ENCODE results near the gene SIRT6.
"Not testable (repeated sequence)": the region's sequence is repeated elsewhere in the genome, so short reads cannot be mapped to it uniquely, and the experiment has no call there.

SIRT6 gene

GRCh38 chr19:4139614-4140236 lies 42.6 kb downstream of the SIRT6 start:
- no peak overlapping the region for H3K4me3 ChIP-seq (ENCODE audit: low read length)
- peak; percentile 28 for DNase-seq (ENCODE audit: low read depth)
- TF ChIP-seq, protein P1, sequence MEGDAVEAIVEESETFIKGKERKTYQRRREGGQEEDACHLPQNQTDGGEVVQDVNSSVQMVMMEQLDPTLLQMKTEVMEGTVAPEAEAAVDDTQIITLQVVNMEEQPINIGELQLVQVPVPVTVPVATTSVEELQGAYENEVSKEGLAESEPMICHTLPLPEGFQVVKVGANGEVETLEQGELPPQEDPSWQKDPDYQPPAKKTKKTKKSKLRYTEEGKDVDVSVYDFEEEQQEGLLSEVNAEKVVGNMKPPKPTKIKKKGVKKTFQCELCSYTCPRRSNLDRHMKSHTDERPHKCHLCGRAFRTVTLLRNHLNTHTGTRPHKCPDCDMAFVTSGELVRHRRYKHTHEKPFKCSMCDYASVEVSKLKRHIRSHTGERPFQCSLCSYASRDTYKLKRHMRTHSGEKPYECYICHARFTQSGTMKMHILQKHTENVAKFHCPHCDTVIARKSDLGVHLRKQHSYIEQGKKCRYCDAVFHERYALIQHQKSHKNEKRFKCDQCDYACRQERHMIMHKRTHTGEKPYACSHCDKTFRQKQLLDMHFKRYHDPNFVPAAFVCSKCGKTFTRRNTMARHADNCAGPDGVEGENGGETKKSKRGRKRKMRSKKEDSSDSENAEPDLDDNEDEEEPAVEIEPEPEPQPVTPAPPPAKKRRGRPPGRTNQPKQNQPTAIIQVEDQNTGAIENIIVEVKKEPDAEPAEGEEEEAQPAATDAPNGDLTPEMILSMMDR (conservative IDR thresholded peaks at IDR 0.05; ENCODE audit: low read length), result peak; percentile 74

GRCh38 chr19:4138445-4138844 lies 43.9 kb downstream of the SIRT6 start:
- H3K4me3 ChIP-seq (ENCODE audit: low read length), result no peak overlapping the region
- TF ChIP-seq, protein P1 (conservative IDR thresholded peaks at IDR 0.05; ENCODE audit: low read length), result no peak
- DNase-seq (ENCODE audit: low read depth), result no peak

DNA sequence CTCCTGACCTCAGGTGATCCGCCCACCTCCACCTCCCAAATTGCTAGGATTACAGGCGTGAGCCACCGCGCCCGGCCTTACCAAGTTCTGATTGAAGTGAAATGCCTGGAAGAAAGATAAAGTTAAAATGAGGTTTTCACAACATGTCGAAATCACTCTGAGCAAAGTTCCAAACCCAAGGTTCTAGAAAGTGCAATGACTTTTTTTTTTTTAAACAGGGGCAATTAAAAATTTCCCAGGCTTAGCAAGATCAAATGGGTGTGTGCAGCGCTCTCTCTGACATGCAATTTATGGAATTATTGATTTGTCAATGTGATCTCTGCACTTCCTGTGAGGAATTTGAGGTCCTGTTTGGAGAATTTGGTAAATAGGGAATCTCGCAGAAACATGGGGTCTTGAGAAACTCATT lies 45.7 kb downstream of the SIRT6 start:
- TF ChIP-seq, protein P1 (conservative IDR thresholded peaks at IDR 0.05; ENCODE audit: low read length), result no peak
- H3K4me3 ChIP-seq (ENCODE audit: low read length), result no peak overlapping the region
- DNase-seq (ENCODE audit: low read depth), result no peak

GRCh38 chr19:4135386-4135785 lies 47.0 kb downstream of the SIRT6 start:
- DNase-seq (ENCODE audit: low read depth); H3K4me3 ChIP-seq (ENCODE audit: low read length): not testable (repeated sequence)

DNA sequence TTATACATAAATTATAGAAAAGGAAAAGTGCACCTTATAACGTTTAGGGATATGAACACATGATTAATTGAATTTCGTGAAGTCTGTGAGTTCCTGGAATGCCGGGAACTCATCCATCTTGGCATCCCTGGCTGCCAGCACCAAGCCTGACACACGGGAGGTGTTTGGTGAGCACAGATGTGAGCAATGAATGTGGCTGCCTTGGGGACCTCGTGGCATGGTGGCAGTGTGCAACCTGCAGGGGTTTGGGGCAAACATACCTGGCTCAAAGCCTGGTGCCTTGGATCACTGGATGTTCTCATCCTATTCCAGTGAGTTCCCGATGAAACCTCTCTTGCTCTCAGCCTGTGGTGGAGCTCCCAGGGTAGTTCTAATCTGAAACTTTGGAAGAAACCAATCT lies 48.0 kb downstream of the SIRT6 start:
- TF ChIP-seq, protein P1 (conservative IDR thresholded peaks at IDR 0.05; ENCODE audit: low read length), result no peak
- peak; percentile 13 for DNase-seq (ENCODE audit: low read depth)
- no peak overlapping the region for H3K4me3 ChIP-seq (ENCODE audit: low read length)

DNA sequence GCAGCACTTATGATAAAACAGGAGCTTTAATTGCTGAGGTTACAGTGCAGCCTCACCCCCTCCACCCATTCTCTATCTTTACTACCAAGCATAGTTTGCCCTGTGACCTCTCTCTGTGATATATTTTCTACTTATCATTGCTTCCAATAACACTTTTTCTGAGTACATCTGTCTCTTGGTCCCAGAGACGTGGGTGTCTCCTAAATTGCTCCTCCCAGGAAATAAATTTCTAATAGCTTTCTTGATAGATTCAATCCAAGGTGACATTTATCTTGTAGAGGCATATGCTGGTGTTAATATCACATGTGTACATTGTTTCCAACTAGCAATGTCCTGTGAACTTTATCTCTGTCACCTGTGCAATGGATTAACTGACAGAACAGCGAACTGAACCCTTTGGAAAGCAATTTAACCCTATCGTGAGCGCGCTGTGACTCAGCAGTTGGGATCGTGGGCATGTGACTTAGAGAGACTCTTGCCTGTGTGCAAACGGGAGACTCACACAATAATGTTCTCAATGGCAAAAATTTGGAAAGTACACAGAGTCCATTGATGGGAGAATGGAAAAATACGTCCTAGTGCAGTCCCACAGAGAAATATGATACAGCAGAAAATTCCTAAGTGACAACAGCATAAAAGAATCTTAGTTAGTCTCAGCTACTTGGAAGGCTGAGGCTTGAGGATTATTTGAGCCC lies 51.5 kb downstream of the SIRT6 start:
- DNase-seq (ENCODE audit: low read depth), result peak; percentile 58

DNA sequence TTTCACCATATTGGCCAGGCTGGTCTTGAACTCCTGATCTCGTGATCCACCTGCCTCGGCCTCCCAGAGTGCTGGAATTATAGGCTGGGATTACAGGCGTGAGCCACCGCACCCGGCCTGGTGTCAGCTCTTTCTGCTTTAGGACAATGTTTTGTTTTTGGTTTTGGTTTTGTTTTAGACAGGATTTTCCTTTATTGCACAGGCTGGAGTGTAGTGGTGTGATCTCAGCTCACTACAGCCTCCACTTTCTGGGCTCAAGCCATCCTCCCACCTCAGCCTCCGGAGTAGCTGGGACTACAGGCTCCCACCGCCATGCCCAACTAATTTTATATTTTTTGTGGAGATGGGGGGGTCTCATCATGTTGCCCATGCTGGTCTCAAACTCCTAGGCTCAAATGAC lies 53.3 kb downstream of the SIRT6 start:
- not testable (repeated sequence) for DNase-seq (ENCODE audit: low read depth); H3K4me3 ChIP-seq (ENCODE audit: low read length)

More for the DNA sequence above, 51.5 kb downstream of the SIRT6 start:
- TF ChIP-seq, protein P1 (conservative IDR thresholded peaks at IDR 0.05; ENCODE audit: low read length), result no peak
- H3K4me3 ChIP-seq (ENCODE audit: low read length), result no peak overlapping the region

GRCh38 chr19:4127322-4127721 lies 55.0 kb downstream of the SIRT6 start:
- not testable (repeated sequence) for H3K4me3 ChIP-seq (ENCODE audit: low read length); DNase-seq (ENCODE audit: low read depth)

Data from AG10803 (cell line).